T-helper 9 cell (primary cell): ENCODE data around the gene KRT81.
"Not testable (repeated sequence)": the region's sequence is repeated elsewhere in the genome, so short reads cannot be mapped to it uniquely, and the experiment has no call there.

ENCODE experiments used
- DNase-seq: peaks from one replicate; pipeline ENCODE4 v3.0.0-alpha.2; 2020

Gene KRT81

DNA sequence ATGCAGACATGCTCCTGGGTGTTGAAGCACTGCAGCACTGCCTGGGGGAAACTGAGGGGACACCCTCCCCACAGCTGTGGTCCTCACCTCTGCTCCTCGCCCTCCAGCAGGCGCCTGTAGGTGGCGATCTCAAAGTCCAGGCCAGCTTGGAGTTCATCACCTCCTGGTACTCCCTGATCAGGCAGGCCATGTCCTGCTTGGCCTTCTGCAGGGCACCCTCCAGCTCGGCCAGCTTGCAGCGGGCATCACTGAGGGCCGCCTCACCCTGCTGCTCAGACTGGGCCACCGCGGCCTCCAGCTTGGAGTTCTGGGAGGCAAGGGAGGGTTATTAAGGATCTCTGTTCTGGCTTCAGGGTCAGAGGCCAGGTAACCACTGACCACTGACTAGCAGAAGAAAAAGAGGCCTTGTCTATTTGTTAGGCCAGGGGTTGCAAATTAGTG is 39.1 kb downstream of the KRT81 start:
- DNase-seq: not testable (repeated sequence)

- no peak for DNase-seq
Measured at GRCh38 chr12:52251367-52252051, 39.8 kb downstream of the KRT81 start.

DNA sequence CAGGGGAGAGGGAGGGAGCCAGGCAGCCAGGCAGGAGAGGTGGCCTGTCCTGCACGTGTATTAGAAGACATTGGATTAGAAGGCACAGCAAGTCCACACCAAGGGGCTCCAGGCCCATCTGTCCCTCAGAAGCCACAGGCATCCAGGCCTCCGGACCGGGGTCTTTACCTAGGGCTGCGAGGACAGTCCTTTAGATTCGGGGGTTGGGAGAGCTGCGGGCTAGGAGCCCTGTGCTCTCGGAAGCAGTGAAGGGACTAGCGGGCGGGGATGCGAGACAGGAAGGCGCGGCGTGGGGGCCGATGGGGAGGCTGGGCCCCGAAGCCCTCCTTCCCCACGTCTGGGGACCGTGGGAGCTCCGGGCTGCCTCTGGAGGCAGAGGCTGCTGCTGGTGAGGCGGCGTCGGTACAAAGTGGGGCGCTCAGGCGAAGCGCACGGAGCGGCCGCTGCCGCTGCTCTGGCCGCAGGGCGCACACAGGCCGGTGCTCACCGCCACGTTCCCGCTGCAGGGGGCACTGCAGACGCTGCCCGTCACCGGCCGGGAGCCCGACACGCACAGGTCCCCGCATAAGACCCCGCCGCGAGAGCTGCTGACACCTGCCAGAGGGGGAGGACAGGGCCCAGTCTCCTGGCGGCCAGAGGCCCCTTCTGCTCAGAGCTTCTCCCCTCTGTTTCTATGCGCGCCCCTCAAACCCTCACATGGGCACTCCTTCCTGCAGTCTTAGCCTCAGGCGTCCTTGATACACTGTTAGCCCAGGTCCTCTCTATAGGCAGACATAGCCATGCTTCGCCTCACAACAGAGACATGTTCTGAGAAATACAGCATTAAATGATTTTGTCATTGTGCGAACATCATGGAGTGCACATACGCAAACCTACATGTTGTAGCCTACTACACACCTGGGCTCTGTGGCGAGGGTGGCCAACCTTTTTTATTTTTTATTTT is 41.0 kb downstream of the KRT81 start:
- no peak for DNase-seq

GRCh38 chr12:52249511-52250047 is 41.8 kb downstream of the KRT81 start:
- no peak for DNase-seq

DNA sequence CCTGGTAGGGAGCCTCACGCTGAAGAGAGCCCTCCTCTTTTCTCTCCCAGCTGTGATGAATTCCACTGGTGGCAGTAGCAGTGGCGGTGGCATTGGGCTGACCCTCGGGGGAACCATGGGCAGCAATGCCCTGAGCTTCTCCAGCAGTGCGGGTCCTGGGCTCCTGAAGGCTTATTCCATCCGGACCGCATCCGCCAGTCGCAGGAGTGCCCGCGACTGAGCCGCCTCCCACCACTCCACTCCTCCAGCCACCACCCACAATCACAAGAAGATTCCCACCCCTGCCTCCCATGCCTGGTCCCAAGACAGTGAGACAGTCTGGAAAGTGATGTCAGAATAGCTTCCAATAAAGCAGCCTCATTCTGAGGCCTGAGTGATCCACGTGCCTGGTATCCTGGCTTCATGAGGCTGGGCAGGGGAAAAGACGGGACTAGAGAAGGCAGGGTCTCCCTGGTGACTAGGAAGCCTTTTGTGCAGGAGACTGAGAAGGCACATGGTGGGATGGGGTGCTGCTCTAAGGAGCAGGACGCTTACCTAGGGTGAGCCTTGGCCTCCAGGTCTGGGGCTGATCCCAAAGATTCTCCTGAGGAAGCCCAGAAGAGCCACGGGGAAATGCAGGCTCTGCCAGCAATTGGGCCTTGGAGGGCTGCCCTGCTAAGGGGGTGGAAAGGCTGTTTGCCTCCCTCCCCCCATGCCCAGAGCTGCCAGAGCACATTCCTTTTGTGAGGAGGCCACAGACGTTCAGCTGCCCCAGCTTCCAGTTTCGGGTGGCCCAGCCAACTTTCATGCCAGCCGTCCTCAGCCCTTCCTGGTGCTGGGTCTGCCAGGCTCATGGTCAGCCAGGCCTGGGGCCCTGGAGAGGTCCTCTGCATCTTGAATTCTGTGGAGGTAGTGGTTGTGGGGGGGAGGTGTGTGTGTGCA is 42.5 kb downstream of the KRT81 start:
- no peak for DNase-seq

- no peak for DNase-seq
Measured at GRCh38 chr12:52247622-52248540, 43.5 kb downstream of the KRT81 start.

GRCh38 chr12:52246720-52247621 is 44.4 kb downstream of the KRT81 start:
- no peak for DNase-seq

- DNase-seq: no peak
Measured at GRCh38 chr12:52245962-52246569, 45.3 kb downstream of the KRT81 start.

DNA sequence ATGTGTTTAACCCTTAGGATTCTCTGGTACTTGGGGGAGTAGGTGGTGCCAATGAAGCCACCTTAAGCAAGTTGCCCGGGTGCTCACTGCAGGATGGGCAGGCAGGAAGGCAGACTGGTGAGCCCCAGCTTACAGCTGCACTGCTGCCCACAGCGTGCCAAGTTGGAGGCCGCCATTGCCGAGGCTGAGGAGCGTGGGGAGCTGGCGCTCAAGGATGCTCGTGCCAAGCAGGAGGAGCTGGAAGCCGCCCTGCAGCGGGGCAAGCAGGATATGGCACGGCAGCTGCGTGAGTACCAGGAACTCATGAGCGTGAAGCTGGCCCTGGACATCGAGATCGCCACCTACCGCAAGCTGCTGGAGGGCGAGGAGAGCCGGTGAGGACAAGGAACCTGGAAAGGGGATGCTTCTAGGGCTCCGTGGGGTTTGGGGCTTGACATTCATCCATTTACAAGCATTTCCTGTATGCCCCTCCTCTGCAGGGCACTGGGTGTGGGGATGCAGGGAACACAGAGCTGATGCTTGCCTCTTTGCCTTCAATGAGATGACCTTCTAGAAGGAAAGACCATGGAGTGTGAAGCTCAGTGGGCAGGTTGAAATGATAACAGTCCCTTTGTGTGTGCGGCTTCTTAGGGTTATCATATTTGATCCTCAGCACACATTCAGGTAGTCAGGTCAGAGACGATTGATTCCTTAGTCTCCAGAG is 45.9 kb downstream of the KRT81 start:
- DNase-seq: no peak

GRCh38 chr12:52244615-52244994 is 46.7 kb downstream of the KRT81 start:
- no peak for DNase-seq

GRCh38 chr12:52243856-52244614 is 47.3 kb downstream of the KRT81 start:
- peak; percentile 18 for DNase-seq

- DNase-seq: no peak
Measured at GRCh38 chr12:52243259-52243855, 48.0 kb downstream of the KRT81 start.

DNA sequence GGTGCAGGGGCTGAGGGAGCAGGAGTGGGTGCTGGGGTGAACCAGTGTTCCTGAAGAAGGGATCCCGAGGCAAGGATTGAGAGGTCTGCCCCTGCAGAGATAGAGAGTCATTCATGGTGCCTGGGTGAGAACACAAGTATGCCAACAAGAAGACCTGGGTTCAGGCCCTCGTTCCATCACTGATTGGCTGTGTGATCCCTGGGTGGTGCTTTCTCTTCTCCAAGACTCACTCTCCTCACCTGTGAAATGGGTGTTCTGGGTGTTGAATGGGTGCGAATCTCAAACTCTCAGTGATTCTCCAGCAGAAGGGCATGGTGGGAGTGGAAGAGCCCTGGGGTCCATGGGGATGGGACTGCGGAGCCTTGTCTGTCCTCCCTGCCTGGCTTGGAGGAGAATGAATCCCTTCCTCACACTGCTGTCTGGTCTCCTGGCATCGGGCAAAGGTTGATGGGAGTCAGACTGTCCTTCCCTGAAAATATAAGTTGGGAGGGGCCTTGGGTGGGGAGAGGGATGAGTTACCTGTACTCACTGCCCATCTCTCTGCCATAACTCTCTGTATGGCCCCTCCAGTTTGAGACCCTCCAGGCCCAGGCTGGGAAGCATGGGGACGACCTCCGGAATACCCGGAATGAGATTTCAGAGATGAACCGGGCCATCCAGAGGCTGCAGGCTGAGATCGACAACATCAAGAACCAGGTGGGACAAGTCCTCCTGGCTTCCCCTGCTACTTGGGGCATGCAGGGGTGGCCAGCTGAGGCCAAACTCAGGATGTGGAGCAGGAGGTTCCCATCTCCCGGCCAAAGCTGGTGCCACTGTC is 48.7 kb downstream of the KRT81 start:
- no peak for DNase-seq

- DNase-seq: no peak
Measured at GRCh38 chr12:52241205-52241842, 50.0 kb downstream of the KRT81 start.

DNA sequence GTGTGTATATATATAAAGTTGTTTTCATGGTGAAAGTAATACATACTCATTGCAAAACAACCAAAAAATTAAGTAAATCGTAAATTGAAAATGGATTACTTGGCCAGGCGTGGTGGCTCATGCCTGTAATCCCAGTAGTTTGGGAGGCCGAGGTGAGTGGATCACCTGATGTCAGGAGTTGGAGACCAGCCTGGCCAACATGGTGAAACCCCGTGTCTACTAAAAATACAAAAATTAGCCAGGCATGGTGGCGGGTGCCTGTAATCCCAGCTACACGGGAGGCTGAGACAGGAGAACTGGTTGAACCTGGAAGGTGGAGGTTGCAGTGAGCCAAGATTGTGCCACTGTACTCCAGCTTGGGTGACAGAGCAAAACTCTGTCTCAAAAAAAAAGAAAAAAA is 51.1 kb downstream of the KRT81 start:
- not testable (repeated sequence) for DNase-seq

DNA sequence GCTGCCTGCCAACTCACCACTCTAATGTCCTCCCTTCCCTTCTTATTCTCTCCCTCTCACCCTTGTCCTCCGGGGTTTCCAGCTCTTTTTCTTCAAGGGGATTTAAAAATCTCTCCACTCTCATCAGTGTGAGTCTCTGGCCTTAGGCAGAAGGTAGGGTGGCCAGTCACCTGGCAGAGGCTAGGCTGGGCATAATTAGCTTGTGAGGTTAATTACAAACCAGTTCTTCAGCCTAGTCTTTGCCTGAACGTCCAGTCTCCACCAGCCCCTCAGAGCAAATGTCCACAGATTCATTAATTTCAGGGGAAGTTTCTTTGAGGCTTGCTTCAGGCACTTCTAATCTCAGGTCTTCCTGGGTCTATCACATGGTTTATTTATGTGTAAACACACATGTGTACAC is 51.6 kb downstream of the KRT81 start:
- no peak for DNase-seq
